Activated CD8-positive, alpha-beta T cell treated with anti-CD3 and anti-CD28 coated beads for 36 hours (primary cell): ENCODE data around the gene NAPB. TPM values are rescaled to one million over a fixed set of nuclear protein-coding genes. Genes with fewer than 3 reads are reported as not detected.

ENCODE experiments used
- ATAC-seq: fragments of 200-7000 bp; cut with Tn5 transposase; one replicate; pipeline ENCODE4 v1.10.0; 2021; ENCODE audit warnings: mild to moderate bottlenecking, moderate library complexity
- CTCF ChIA-PET: fragments of 350-600 bp; sonication (Branson Sonifier 250); formaldehyde crosslinking; loops from one replicate; lab custom pipeline; 2021; ENCODE audit warnings: antibody characterized with exemption; lab: Charles Lee
- POLR2A ChIA-PET: fragments of 350-600 bp; sonication (Branson Sonifier 250); formaldehyde crosslinking; loops from one replicate; lab custom pipeline; 2021; ENCODE audit warnings: antibody characterized with exemption; lab: Charles Lee
- DNase-seq: peaks from one replicate; pipeline ENCODE4 v3.0.0-alpha.2; 2020
- H3K27ac Mint-ChIP-seq: one replicate; pipeline ENCODE4 v1.8.0; 2021; ENCODE audit warnings: mild to moderate bottlenecking, mixed read lengths
- H3K27me3 Mint-ChIP-seq: one replicate; pipeline ENCODE4 v1.8.0; 2021; ENCODE audit warnings: mixed read lengths
- H3K36me3 Mint-ChIP-seq: one replicate; pipeline ENCODE4 v1.8.0; 2021; ENCODE audit warnings: low read depth, mixed read lengths
- H3K4me1 Mint-ChIP-seq: one replicate; pipeline ENCODE4 v1.8.0; 2021; ENCODE audit warnings: low read depth, mixed read lengths
- H3K4me3 Mint-ChIP-seq: one replicate; pipeline ENCODE4 v1.8.0; 2021; ENCODE audit warnings: mild to moderate bottlenecking, moderate library complexity, mixed read lengths
- H3K9me3 Mint-ChIP-seq: one replicate; pipeline ENCODE4 v1.8.0; 2021; ENCODE audit warnings: mixed read lengths
- CTCF ChIP-seq: fragments of 200-600 bp; IDR thresholded peaks from one replicate; pipeline ENCODE4 v1.8.0; 2022; ENCODE audit warnings: antibody characterized with exemption, mild to moderate bottlenecking
- intact Hi-C: fragments of 100-400 bp; cut with micrococcal nuclease; formaldehyde crosslinking; loops from one replicate; pipeline ENCODE4 v1.10.0; 2022
- total RNA-seq, 2 experiments: library from RNA; stranded (reverse); gene quantifications; one replicate each; pipeline ENCODE4 v1.2.3, GENCODE V29; 2021

NAPB gene
- total RNA-seq, 2 experiments from 2014 or later: 14.3 to 16.8 TPM

- Mint-ChIP-seq H3K36me3 (peaks cover 7% of the 10 kb centered on the region), H3K27me3 (no peaks in the 10 kb centered on the region), H3K4me1 (peaks cover 25% of the 10 kb centered on the region), H3K27ac (no peak overlapping the region), H3K4me3 (no peak overlapping the region), H3K9me3 (no peaks in the 10 kb centered on the region)
- intact Hi-C loops: no loop called here
- ATAC-seq: no peak
- TF ChIP-seq CTCF: no peak
- POLR2A ChIA-PET: no interaction called here
- CTCF ChIA-PET: interaction anchor here (1.3 to 1.5 kb wide), 2 partner anchors 8 to 11 kb away, joined by 3 to 5 read pairs; no protein-coding TSS in a partner anchor
- DNase-seq: no peak
Measured at GRCh38 chr20:23347791-23348190, 73.5 kb downstream of the NAPB start.

GRCh38 chr20:23346002-23346401, 75.3 kb downstream of the NAPB start:
- no peak for DNase-seq
- H3K4me3 Mint-ChIP-seq: no peak overlapping the region
- no peak for ATAC-seq
- TF ChIP-seq CTCF: no peak
- H3K36me3 Mint-ChIP-seq: no peaks in the 10 kb centered on the region
- no peak overlapping the region for H3K27ac Mint-ChIP-seq
- ChIA-PET POLR2A (no interaction called here), CTCF (interaction anchor here (1.2 kb wide), 1 partner anchor 101 kb away, joined by 3 read pairs; no protein-coding TSS in a partner anchor)
- H3K27me3 Mint-ChIP-seq: no peaks in the 10 kb centered on the region
- intact Hi-C loops: no loop called here
- H3K4me1 Mint-ChIP-seq: peaks cover 16% of the 10 kb centered on the region
- no peaks in the 10 kb centered on the region for H3K9me3 Mint-ChIP-seq

- ChIA-PET CTCF (interaction anchor here (1.0 kb wide), 1 partner anchor 652 kb away, joined by 4 read pairs; no protein-coding TSS in a partner anchor), POLR2A (no interaction called here)
- DNase-seq: no peak
- no peak for TF ChIP-seq CTCF
- Mint-ChIP-seq H3K27me3 (no peaks in the 10 kb centered on the region), H3K4me3 (no peak overlapping the region), H3K4me1 (peaks cover 14% of the 10 kb centered on the region), H3K9me3 (no peaks in the 10 kb centered on the region), H3K36me3 (no peaks in the 10 kb centered on the region), H3K27ac (no peak overlapping the region)
- ATAC-seq: no peak
- intact Hi-C loops: loop anchor here (5.0 kb wide), 1 partner anchor 652 kb away; no protein-coding TSS in a partner anchor
Measured at GRCh38 chr20:23344336-23344735, 77.0 kb downstream of the NAPB start.

- Mint-ChIP-seq H3K27me3 (no peaks in the 10 kb centered on the region), H3K4me3 (no peak overlapping the region), H3K27ac (no peak overlapping the region), H3K36me3 (no peaks in the 10 kb centered on the region), H3K9me3 (no peaks in the 10 kb centered on the region), H3K4me1 (peaks cover 6% of the 10 kb centered on the region)
- ATAC-seq: no peak
- POLR2A ChIA-PET: no interaction called here
- DNase-seq: no peak
- intact Hi-C loops: loop anchor here (5.0 kb wide), 1 partner anchor 651 kb away; no protein-coding TSS in a partner anchor
- no peak for TF ChIP-seq CTCF
- CTCF ChIA-PET: interaction anchor here (1.5 to 5.0 kb wide), 2 partner anchors 98 to 652 kb away, joined by 3 to 42 read pairs; no protein-coding TSS in a partner anchor
Measured at GRCh38 chr20:23343590-23343989, 77.7 kb downstream of the NAPB start.

- Mint-ChIP-seq H3K27me3 (no peaks in the 10 kb centered on the region), H3K36me3 (no peaks in the 10 kb centered on the region), H3K9me3 (no peaks in the 10 kb centered on the region), H3K27ac (no peak overlapping the region), H3K4me1 (no peaks in the 10 kb centered on the region), H3K4me3 (no peak overlapping the region)
- ATAC-seq (no peak), DNase-seq (no peak)
- TF ChIP-seq CTCF: no peak
- ChIA-PET POLR2A (interaction anchor here (1.0 to 1.5 kb wide), 3 partner anchors 8 to 9 kb away, joined by 3 to 4 read pairs (median 3); partner anchors contain the start of gene NXT1), CTCF (interaction anchor here (0.8 to 5.0 kb wide), 5 partner anchors 9 to 1002 kb away, joined by 3 to 42 read pairs (median 7); partner anchors contain the start of gene NXT1)
- intact Hi-C loops: loop anchor here (5.0 kb wide), 1 partner anchor 649 kb away; no protein-coding TSS in a partner anchor
Measured at GRCh38 chr20:23341073-23341472, 80.2 kb downstream of the NAPB start.
